Measurements from ENCODE around the gene MED13L.

Gene MED13L

GRCh38 chr12:115926037-115926670, 351.3 kb downstream of the MED13L start:
- Histone ChIP-seq H3K4me1 (ENCODE audit: control insufficient read depth, insufficient read depth, low read length) (no peaks in the 10 kb centered on the region), H3K9me3 (ENCODE audit: control insufficient read depth, insufficient read depth, low read length) (peaks cover 5% of the 10 kb centered on the region; the same call in 1 of the 2 replicates), H3K27ac (ENCODE audit: low read depth, low read length) (no peak overlapping the region), H3K36me3 (ENCODE audit: control insufficient read depth, insufficient read depth, low read length) (no peaks in the 10 kb centered on the region), H3K27me3 (ENCODE audit: control insufficient read depth, insufficient read depth, low read length) (no peaks in the 10 kb centered on the region), H3K4me3 (ENCODE audit: low read depth, low read length) (no peak overlapping the region), H3K9ac (ENCODE audit: low read depth, low read length) (no peak overlapping the region)

DNA sequence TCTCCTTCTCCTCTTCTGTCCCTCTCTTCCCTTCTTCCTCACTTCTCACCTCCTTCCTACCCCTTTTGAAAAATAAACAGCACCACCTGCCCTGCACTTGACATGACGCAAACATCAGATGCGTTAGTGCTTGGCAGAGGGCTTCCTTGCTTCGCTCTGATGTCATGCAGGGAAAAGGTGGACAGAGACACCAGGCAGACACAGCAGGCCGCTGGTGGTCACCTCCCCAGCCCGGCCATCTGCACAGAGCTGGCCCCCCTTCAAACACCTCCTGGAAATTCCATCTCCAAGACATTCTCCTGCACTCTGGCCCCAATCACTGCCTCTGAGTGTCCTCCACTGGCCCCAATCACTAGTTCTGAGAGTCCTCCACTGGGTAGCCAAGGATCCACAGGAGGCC, 353.6 kb downstream of the MED13L start:
- H3K36me3 ChIP-seq (ENCODE audit: control insufficient read depth, insufficient read depth, low read length) = no peaks in the 10 kb centered on the region
- H3K4me3 ChIP-seq (ENCODE audit: low read depth, low read length) = no peak overlapping the region
- H3K4me1 ChIP-seq (ENCODE audit: control insufficient read depth, insufficient read depth, low read length) = no peaks in the 10 kb centered on the region
- H3K27ac ChIP-seq (ENCODE audit: low read depth, low read length) = no peak overlapping the region
- H3K9ac ChIP-seq (ENCODE audit: low read depth, low read length) = no peak overlapping the region
- H3K27me3 ChIP-seq (ENCODE audit: control insufficient read depth, insufficient read depth, low read length) = no peaks in the 10 kb centered on the region
- peaks cover 5% of the 10 kb centered on the region; the same call in 1 of the 2 replicates for H3K9me3 ChIP-seq (ENCODE audit: control insufficient read depth, insufficient read depth, low read length)

DNA sequence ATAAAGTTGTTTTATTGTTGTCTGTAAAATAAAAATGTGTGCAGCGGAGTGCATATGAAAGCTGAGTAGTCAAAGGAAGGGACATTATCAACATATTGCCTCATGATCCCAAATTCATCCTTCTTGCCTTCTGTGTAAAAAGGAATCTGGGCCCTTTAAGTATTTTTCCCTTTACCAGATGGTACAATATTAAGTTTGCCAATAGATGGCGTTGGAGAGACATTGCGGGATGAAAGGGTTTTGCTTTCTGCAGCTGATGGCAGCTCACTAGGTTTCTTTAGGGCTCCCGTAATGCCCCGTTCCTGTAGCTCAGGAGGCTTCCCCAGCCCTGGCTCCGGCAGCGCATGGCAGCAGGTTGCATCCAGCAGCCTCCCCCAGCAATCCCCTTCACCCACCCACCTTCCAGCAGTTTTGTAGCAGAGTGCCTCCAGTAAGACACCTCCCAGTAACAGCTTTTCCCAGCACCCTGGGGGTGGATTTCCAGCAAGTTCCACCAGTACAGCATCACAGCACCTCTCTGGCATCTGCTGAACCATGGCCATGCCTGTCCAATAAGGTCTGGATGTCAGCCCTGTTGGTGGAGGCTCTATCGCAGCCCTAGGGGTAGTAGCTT, 354.4 kb downstream of the MED13L start:
- no peaks in the 10 kb centered on the region for H3K4me1 ChIP-seq (ENCODE audit: control insufficient read depth, insufficient read depth, low read length)
- peaks cover 1% of the 10 kb centered on the region; the same call in 1 of the 2 replicates for H3K27me3 ChIP-seq (ENCODE audit: control insufficient read depth, insufficient read depth, low read length)
- H3K36me3 ChIP-seq (ENCODE audit: control insufficient read depth, insufficient read depth, low read length) = no peaks in the 10 kb centered on the region
- no peak overlapping the region for H3K9ac ChIP-seq (ENCODE audit: low read depth, low read length)
- no peak overlapping the region for H3K27ac ChIP-seq (ENCODE audit: low read depth, low read length)
- H3K4me3 ChIP-seq (ENCODE audit: low read depth, low read length) = no peak overlapping the region
- peaks cover 5% of the 10 kb centered on the region; the same call in 1 of the 2 replicates for H3K9me3 ChIP-seq (ENCODE audit: control insufficient read depth, insufficient read depth, low read length)

- peaks cover 13% of the 10 kb centered on the region for H3K27me3 ChIP-seq (ENCODE audit: control insufficient read depth, insufficient read depth, low read length)
- no peaks in the 10 kb centered on the region for H3K36me3 ChIP-seq (ENCODE audit: control insufficient read depth, insufficient read depth, low read length)
- no peak overlapping the region for H3K4me3 ChIP-seq (ENCODE audit: low read depth, low read length)
- no peak overlapping the region for H3K27ac ChIP-seq (ENCODE audit: low read depth, low read length)
- no peak overlapping the region for H3K9ac ChIP-seq (ENCODE audit: low read depth, low read length)
- peaks cover 5% of the 10 kb centered on the region; the same call in 1 of the 2 replicates for H3K9me3 ChIP-seq (ENCODE audit: control insufficient read depth, insufficient read depth, low read length)
- H3K4me1 ChIP-seq (ENCODE audit: control insufficient read depth, insufficient read depth, low read length) = peaks cover 6% of the 10 kb centered on the region
These were observed 356.9 kb downstream of the MED13L start for GRCh38 chr12:115920395-115921183.

- Histone ChIP-seq H3K4me3 (ENCODE audit: low read depth, low read length) (no peak overlapping the region), H3K9ac (ENCODE audit: low read depth, low read length) (no peak overlapping the region), H3K27ac (ENCODE audit: low read depth, low read length) (no peak overlapping the region), H3K36me3 (ENCODE audit: control insufficient read depth, insufficient read depth, low read length) (no peaks in the 10 kb centered on the region), H3K4me1 (ENCODE audit: control insufficient read depth, insufficient read depth, low read length) (peaks cover 6% of the 10 kb centered on the region), H3K9me3 (ENCODE audit: control insufficient read depth, insufficient read depth, low read length) (peaks cover 5% of the 10 kb centered on the region; the same call in 1 of the 2 replicates), H3K27me3 (ENCODE audit: control insufficient read depth, insufficient read depth, low read length) (peaks cover 13% of the 10 kb centered on the region)
These were observed 358.7 kb downstream of the MED13L start for GRCh38 chr12:115918763-115919162.

GRCh38 chr12:115916910-115917668, 360.4 kb downstream of the MED13L start:
- Histone ChIP-seq H3K27me3 (ENCODE audit: control insufficient read depth, insufficient read depth, low read length) (peaks cover 13% of the 10 kb centered on the region), H3K36me3 (ENCODE audit: control insufficient read depth, insufficient read depth, low read length) (no peaks in the 10 kb centered on the region), H3K9ac (ENCODE audit: low read depth, low read length) (peak overlapping the region; percentile 15; the same call in 1 of the 2 replicates), H3K4me3 (ENCODE audit: low read depth, low read length) (peak overlapping the region; percentile 54), H3K4me1 (ENCODE audit: control insufficient read depth, insufficient read depth, low read length) (peaks cover 6% of the 10 kb centered on the region), H3K9me3 (ENCODE audit: control insufficient read depth, insufficient read depth, low read length) (no peaks in the 10 kb centered on the region), H3K27ac (ENCODE audit: low read depth, low read length) (no peak overlapping the region)

DNA sequence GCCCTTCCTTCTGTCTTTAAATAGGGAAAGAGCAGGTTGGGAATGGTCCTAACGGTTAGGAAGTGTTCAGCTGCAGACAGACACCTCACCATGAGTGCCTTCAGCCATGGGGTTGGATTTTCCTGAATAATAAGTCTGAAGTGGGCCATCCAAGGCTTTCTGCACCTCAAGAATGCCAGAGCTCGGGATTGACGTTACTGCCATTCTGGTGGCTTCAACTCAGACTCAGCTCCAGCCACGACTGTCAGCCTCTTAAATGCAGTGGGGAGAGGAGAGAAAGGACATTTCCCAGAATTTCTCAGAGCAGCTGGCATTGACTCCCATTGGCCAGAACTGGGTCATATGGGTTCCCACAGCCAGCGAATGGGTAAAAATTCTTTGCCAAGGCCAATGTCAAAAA, 363.4 kb downstream of the MED13L start:
- H3K27me3 ChIP-seq (ENCODE audit: control insufficient read depth, insufficient read depth, low read length) = peaks cover 13% of the 10 kb centered on the region
- no peaks in the 10 kb centered on the region for H3K36me3 ChIP-seq (ENCODE audit: control insufficient read depth, insufficient read depth, low read length)
- H3K4me3 ChIP-seq (ENCODE audit: low read depth, low read length) = no peak overlapping the region
- no peak overlapping the region for H3K9ac ChIP-seq (ENCODE audit: low read depth, low read length)
- H3K9me3 ChIP-seq (ENCODE audit: control insufficient read depth, insufficient read depth, low read length) = no peaks in the 10 kb centered on the region
- peaks cover 6% of the 10 kb centered on the region for H3K4me1 ChIP-seq (ENCODE audit: control insufficient read depth, insufficient read depth, low read length)
- no peak overlapping the region for H3K27ac ChIP-seq (ENCODE audit: low read depth, low read length)

DNA sequence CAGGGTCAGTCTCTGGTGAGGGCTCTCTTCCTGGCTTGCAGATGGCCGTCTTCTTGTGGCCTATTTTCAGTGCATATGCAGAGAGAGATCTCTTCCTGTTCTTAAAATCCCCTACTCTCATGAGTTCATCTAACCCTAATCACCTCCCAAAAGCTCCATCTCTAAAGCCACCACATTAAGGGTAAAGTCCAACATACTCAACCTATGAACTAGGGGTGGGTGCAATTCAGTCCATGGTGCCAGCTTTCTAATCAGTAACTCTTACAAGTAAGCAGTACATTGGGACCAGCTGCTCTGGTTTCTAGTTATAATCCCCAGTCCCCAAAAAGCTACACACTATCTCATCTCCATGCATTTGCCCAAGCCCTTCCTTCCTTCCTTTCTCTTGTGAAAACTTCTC, 365.1 kb downstream of the MED13L start:
- H3K4me3 ChIP-seq (ENCODE audit: low read depth, low read length) = no peak overlapping the region
- peaks cover 1% of the 10 kb centered on the region for H3K4me1 ChIP-seq (ENCODE audit: control insufficient read depth, insufficient read depth, low read length)
- H3K36me3 ChIP-seq (ENCODE audit: control insufficient read depth, insufficient read depth, low read length) = no peaks in the 10 kb centered on the region
- H3K27me3 ChIP-seq (ENCODE audit: control insufficient read depth, insufficient read depth, low read length) = peaks cover 6% of the 10 kb centered on the region
- no peak overlapping the region for H3K27ac ChIP-seq (ENCODE audit: low read depth, low read length)
- H3K9ac ChIP-seq (ENCODE audit: low read depth, low read length) = no peak overlapping the region
- no peaks in the 10 kb centered on the region for H3K9me3 ChIP-seq (ENCODE audit: control insufficient read depth, insufficient read depth, low read length)

GRCh38 chr12:115911360-115911759, 366.1 kb downstream of the MED13L start:
- H3K27ac ChIP-seq (ENCODE audit: low read depth, low read length) = no peak overlapping the region
- no peaks in the 10 kb centered on the region for H3K9me3 ChIP-seq (ENCODE audit: control insufficient read depth, insufficient read depth, low read length)
- H3K27me3 ChIP-seq (ENCODE audit: control insufficient read depth, insufficient read depth, low read length) = no peaks in the 10 kb centered on the region
- no peak overlapping the region for H3K4me3 ChIP-seq (ENCODE audit: low read depth, low read length)
- no peak overlapping the region for H3K9ac ChIP-seq (ENCODE audit: low read depth, low read length)
- no peaks in the 10 kb centered on the region for H3K36me3 ChIP-seq (ENCODE audit: control insufficient read depth, insufficient read depth, low read length)
- no peaks in the 10 kb centered on the region for H3K4me1 ChIP-seq (ENCODE audit: control insufficient read depth, insufficient read depth, low read length)

GRCh38 chr12:115910057-115910456, 367.4 kb downstream of the MED13L start:
- H3K27ac ChIP-seq (ENCODE audit: low read depth, low read length) = no peak overlapping the region
- no peaks in the 10 kb centered on the region for H3K4me1 ChIP-seq (ENCODE audit: control insufficient read depth, insufficient read depth, low read length)
- no peaks in the 10 kb centered on the region for H3K36me3 ChIP-seq (ENCODE audit: control insufficient read depth, insufficient read depth, low read length)
- no peaks in the 10 kb centered on the region for H3K27me3 ChIP-seq (ENCODE audit: control insufficient read depth, insufficient read depth, low read length)
- no peak overlapping the region for H3K9ac ChIP-seq (ENCODE audit: low read depth, low read length)
- no peak overlapping the region for H3K4me3 ChIP-seq (ENCODE audit: low read depth, low read length)
- no peaks in the 10 kb centered on the region for H3K9me3 ChIP-seq (ENCODE audit: control insufficient read depth, insufficient read depth, low read length)

Data from HUES48 (cell line).